Right atrium auricular region (tissue), 2 donors: ENCODE measurements around the gene SLC29A2. TPM values are rescaled to one million over a fixed set of nuclear protein-coding genes. Genes with fewer than 3 reads are reported as not detected.

ENCODE experiments used
- DNase-seq: peaks from one replicate; pipeline ENCODE4 v3.0.0-alpha.2; 2019; ENCODE audit warnings: low spot score
- H3K27ac ChIP-seq, 2 donors: fragments of 200-600 bp; sonication (generic); 1 replicate in 1 of 2; 2 replicates in 1 of 2; pipeline ENCODE4 v1.5.1; 2016 to 2019
- H3K27me3 ChIP-seq, 2 donors: fragments of 200-600 bp; sonication (generic); one replicate each; pipeline versions ENCODE4 v1.5.1 to v1.6.0; 2017 to 2019
- H3K36me3 ChIP-seq: fragments of 200-600 bp; sonication (generic); one replicate; pipeline ENCODE4 v1.5.1; 2016
- H3K4me1 ChIP-seq, 2 donors: fragments of 200-600 bp; sonication (generic); one replicate each; pipeline versions ENCODE4 v1.5.1 to v1.6.0; 2017 to 2019
- H3K4me3 ChIP-seq, 2 donors: fragments of 200-600 bp; sonication (generic); 1 replicate in 1 of 2; 2 replicates in 1 of 2; pipeline ENCODE4 v1.5.1; 2017 to 2019; ENCODE audit warnings: mild to moderate bottlenecking in 1 of 2, moderate library complexity in 1 of 2
- H3K9me3 ChIP-seq, 2 donors: fragments of 200-600 bp; sonication (generic); one replicate each; pipeline ENCODE4 v1.5.1; 2019
- CTCF ChIP-seq, 2 donors: fragments of 200-600 bp; sonication (generic); IDR thresholded peaks; one replicate each; pipeline ENCODE4 v1.5.1; 2019; ENCODE audit warnings: antibody characterized with exemption in 2 of 2
- total RNA-seq, 2 donors: library from RNA; depleted of rRNA; stranded (reverse); fragments of >200 nt; gene quantifications; one replicate each; pipeline ENCODE4 v1.1.0, GENCODE V29; 2016

SLC29A2 gene
- total RNA-seq, 2 donors from 2014 or later = 16.9 to 19.9 TPM

DNA sequence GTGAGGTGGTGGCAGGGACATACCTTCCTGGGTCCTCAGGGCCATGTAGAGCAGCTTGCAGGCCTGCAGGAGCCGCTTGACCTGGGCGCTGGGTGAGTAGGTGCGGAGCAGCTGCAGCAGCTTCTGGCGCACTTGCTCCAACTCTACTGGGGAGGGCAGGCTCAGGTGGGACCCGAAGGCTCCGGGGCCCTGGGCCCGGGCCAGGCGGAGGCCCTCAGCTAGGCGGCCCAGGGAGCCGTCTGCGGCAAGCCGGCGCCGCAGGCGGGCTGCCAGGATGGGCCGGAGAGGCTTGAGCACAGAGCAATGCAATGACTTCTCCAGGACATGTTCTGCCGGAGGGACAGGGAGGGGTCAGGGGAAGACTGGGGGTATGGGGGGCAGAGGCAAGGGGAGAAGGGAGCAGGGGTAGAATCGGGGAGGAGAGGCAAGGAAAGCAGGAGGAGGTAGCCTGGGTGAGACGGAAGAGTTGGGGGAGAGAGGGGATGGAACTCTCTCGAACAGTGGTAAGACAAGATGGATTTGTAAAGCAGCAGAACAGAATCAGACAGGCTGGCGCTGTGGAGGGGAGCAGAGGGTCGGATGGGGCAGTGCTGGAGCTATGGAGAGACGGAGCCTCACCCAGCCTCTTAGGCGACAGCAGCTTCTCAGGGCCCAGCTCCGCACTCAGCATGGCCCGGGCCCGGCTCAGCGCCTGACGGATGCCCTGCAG, 37.5 kb downstream of the SLC29A2 start:
- no peak overlapping the region for H3K27ac ChIP-seq
- H3K4me3 ChIP-seq = no peak overlapping the region
- H3K4me1 ChIP-seq = peaks cover 0 to 26% of the 10 kb centered on the region in 2 donors
- DNase-seq = no peak
- TF ChIP-seq CTCF (IDR thresholded peaks at IDR 0.05) = no peak
- peaks cover 7% of the 10 kb centered on the region for H3K36me3 ChIP-seq
- H3K27me3 ChIP-seq = no peaks in the 10 kb centered on the region
- no peaks in the 10 kb centered on the region for H3K9me3 ChIP-seq

- no peak overlapping the region for H3K4me3 ChIP-seq
- H3K27me3 ChIP-seq = no peaks in the 10 kb centered on the region
- peaks cover 0 to 33% of the 10 kb centered on the region in 2 donors for H3K4me1 ChIP-seq
- H3K9me3 ChIP-seq = no peaks in the 10 kb centered on the region
- no peak for DNase-seq
- H3K27ac ChIP-seq = no peak overlapping the region
- no peak for TF ChIP-seq CTCF (IDR thresholded peaks at IDR 0.05)
- peaks cover 5% of the 10 kb centered on the region for H3K36me3 ChIP-seq
These were observed 38.2 kb downstream of the SLC29A2 start for GRCh38 chr11:66333220-66333877.

DNA sequence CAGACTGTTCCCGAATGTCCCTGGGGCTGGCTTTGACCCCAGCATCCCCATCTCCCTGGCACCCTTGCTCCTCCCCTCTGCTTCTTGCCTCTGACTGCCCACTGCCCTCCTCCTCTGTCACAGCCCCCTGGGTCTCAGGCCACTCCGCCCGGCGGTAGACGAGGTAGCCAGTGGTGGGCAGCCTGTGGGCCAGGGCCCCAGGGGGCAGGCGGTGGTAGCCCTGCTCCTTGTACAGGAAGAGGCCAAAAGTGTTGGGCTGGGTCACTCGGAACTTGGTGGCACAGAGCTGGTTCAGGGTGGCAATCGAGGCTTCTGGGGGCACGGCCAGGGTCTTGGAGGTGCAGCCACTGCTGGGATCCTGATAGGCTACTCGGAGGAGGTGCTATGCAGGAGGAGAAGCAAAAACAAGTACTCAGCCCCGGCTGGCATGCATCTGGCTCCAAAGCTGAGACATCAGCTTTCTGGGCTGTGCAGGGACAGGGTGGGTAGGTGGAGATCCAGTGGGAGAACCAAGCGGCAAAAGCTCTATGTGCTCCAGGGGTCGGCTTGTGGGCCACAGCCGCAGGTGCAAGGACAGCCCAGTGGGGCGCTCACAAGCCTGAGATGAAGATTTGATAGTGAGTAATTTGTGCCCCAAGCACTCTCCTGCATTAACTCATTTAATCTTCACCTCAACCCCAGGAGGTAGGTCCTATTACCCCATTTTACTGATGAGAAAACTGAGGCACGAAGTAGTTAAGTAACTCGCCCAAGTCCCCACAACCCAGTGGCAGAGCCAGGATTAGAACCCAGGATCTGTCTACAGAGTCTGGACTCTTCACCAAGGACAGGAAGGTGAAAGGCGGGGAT, 39.0 kb downstream of the SLC29A2 start:
- Histone ChIP-seq H3K27me3 (no peaks in the 10 kb centered on the region), H3K4me1 (peaks cover 0 to 41% of the 10 kb centered on the region in 2 donors), H3K27ac (no peak overlapping the region), H3K4me3 (no peak overlapping the region), H3K36me3 (peaks cover 4% of the 10 kb centered on the region), H3K9me3 (no peaks in the 10 kb centered on the region)
- no peak for DNase-seq
- TF ChIP-seq CTCF (IDR thresholded peaks at IDR 0.05) = no peak

DNA sequence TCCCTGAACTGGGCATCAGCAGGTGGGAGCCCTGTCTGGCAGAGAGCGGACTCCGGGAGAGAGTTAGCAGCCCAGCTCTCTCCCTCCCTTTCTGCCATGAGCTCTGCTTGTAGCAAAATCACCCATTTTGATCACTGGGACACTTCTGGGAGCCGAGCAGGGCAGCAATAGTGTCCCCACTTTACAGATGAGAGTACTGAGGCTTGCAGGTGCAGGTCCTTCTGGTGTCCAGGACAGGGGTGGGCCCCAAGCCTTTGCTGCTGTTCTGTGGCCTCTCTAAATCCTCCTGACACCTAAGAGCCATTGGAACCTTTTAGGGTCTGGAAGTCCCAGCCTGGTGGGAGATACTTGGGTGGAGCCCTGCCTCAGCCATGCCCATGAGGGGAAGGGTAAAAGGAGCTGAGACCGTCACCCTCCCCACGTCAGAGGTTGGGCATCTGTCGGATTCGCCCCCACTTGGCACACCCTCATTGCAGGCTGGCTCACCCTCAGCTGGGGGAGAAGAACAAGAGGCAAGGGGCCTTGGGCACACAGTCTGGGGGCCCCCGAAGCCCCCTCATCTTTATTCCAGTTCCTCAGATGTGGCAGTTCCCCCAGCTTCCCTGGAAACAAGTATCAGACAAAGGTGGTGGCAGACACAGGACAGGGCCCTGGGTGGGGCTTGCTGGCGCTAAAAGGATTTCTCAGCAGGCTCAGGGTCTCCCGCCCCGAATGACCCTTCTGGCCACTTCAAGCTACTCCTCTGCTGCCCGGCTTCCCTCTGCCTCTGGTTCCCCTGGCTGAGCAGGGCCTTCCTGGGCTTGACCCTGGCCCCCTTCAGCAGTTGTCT, 39.8 kb downstream of the SLC29A2 start:
- no peak overlapping the region for H3K4me3 ChIP-seq
- H3K27ac ChIP-seq = no peak overlapping the region
- no peak for TF ChIP-seq CTCF (IDR thresholded peaks at IDR 0.05)
- no peak for DNase-seq
- no peaks in the 10 kb centered on the region for H3K9me3 ChIP-seq
- no peaks in the 10 kb centered on the region for H3K36me3 ChIP-seq
- peaks cover 4 to 46% of the 10 kb centered on the region in 2 donors for H3K4me1 ChIP-seq
- H3K27me3 ChIP-seq = no peaks in the 10 kb centered on the region

DNA sequence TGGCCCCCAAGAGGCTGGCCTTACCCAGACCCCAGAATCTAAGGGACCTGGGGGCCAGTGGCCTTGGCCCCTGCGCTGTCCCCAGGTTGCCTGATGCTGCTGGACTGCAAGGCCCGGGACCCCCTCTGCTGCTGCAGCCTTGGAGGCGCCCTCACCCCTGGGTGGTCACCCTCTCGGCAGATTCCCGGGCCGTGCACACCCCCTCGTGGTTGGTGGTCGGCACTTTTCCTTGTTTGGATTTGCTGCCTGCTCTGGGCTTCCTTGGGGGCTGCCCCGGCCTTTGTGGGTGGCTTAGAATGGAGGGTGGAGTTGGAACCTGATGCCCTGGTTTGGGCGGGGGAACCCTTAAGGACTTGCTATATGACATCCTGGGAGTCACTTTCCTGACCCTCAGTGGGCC, 40.6 kb downstream of the SLC29A2 start:
- DNase-seq = no peak
- TF ChIP-seq CTCF (IDR thresholded peaks at IDR 0.05) = no peak

More for the DNA sequence above, 40.6 kb downstream of the SLC29A2 start:
- peaks cover 4 to 46% of the 10 kb centered on the region in 2 donors for H3K4me1 ChIP-seq
- no peak overlapping the region for H3K27ac ChIP-seq
- H3K36me3 ChIP-seq = no peaks in the 10 kb centered on the region
- H3K4me3 ChIP-seq = no peak overlapping the region
- H3K27me3 ChIP-seq = no peaks in the 10 kb centered on the region
- no peaks in the 10 kb centered on the region for H3K9me3 ChIP-seq
